Retinal pigment epithelial cell (primary cell): ENCODE measurements around the gene ANGPTL1.

ENCODE experiments used
- DNase-seq: peaks from one replicate; pipeline ENCODE4 v3.0.0-alpha.2; 2010; ENCODE audit warnings: low read depth
- H3K4me3 ChIP-seq: 2 replicates; pipeline ENCODE4 v1.5.1; 2011; ENCODE audit warnings: mild to moderate bottlenecking, low read length, control low read depth, moderate library complexity
- TF ChIP-seq, protein P1 (sequence below): conservative IDR thresholded peaks from 2 replicates; pipeline ENCODE4 v1.5.1; 2011; ENCODE audit warnings: low read depth, low read length, control low read depth, inconsistent platforms

Gene ANGPTL1

DNA sequence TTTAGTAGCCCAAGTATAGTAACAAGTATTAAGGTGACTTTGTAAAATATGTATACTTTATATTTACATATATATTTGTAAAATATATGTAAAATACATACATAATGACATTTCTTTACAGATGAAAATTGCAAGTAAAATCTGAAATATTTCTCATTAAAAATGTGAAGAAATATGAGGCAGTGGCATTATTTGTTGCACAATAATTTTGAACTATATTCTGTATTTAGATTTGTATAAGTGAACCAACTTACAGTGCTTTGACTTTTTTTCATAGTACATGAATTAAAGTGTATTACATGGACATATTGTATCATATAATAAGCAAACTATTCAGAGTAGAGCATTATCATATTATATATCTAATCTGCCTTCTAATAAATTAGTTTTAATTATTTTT is 60.3 kb downstream of the ANGPTL1 start:
- TF ChIP-seq, protein P1, sequence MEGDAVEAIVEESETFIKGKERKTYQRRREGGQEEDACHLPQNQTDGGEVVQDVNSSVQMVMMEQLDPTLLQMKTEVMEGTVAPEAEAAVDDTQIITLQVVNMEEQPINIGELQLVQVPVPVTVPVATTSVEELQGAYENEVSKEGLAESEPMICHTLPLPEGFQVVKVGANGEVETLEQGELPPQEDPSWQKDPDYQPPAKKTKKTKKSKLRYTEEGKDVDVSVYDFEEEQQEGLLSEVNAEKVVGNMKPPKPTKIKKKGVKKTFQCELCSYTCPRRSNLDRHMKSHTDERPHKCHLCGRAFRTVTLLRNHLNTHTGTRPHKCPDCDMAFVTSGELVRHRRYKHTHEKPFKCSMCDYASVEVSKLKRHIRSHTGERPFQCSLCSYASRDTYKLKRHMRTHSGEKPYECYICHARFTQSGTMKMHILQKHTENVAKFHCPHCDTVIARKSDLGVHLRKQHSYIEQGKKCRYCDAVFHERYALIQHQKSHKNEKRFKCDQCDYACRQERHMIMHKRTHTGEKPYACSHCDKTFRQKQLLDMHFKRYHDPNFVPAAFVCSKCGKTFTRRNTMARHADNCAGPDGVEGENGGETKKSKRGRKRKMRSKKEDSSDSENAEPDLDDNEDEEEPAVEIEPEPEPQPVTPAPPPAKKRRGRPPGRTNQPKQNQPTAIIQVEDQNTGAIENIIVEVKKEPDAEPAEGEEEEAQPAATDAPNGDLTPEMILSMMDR: no peak
- DNase-seq: no peak
- H3K4me3 ChIP-seq: no peak overlapping the region

DNA sequence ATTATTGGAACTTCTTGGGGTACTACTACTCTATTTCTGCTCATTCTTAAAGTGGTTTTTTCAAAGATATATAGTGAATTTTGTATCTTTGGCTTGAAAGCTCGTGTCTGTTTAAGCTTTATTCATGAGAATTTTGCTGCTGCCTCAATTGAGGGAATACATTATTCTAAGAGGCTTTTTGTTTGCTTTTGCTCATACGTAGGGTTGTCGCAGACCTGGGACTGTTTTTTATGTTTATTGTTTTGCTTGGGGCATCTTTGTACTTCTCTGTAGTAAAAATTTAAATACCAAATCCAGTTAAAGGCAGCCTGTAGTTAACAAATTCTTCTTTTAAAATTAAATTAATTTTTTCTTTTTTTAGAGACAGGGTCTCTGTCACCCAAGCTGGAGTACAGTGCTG is 62.3 kb downstream of the ANGPTL1 start:
- DNase-seq: no peak
- H3K4me3 ChIP-seq: no peak overlapping the region
- TF ChIP-seq, protein P1: no peak

DNA sequence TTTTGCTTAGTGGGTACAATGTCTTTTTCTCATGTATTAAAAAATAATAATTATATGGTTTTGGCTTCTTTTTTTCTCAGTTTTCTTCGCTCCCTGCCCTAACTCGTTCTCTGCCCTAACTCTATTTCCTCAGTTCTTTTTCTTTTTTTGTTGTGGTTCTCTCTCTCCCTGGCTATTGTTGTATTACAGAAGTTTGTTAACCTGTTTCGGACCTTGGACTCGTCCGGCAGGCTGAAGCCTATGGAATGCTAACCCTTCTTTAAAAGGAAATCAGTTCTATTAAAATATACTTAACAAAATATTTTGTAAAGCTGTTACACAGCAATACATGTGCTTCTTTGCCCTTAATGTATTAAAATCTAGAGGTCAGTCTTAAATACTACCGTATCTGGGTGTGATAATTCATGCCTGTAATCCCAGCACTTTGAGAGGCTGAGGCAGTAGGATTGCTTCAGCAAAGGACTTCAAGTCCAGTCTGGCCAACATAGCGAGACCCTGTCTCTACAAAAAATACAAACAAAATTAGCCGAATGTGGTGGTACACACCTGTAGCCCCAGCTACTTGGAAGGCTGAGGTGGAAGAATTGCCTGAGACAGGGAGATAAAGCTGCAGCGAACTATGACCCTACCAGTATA is 64.1 kb downstream of the ANGPTL1 start:
- H3K4me3 ChIP-seq: no peak overlapping the region
- TF ChIP-seq, protein P1: no peak
- no peak for DNase-seq

DNA sequence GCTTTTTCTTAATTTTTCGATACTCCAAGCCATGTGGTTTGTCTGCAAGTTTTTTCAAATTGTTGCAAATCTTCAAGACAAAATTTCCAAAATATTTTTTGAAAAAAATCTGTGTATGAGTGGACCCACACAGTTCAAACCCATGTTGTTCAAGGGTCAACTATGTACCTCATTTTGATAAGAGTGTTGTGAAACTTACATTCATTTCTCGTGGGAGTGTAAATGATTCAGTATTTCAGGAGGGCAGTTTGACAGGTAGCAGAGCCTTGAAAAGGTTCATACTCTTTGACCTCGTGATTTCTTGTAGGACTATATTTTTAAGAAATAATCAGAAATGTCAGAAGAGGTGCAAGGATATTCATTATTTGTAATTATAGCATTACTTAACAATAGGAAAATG is 68.0 kb downstream of the ANGPTL1 start:
- no peak overlapping the region for H3K4me3 ChIP-seq
- DNase-seq: no peak
- TF ChIP-seq, protein P1: no peak
